ENCODE measurements around the gene HSF2BP. TPM values are rescaled to one million over a fixed set of nuclear protein-coding genes. Genes with fewer than 3 reads are reported as not detected.
"Not testable (repeated sequence)": the region's sequence is repeated elsewhere in the genome, so short reads cannot be mapped to it uniquely, and the experiment has no call there.

The HSF2BP gene
- polyA plus RNA-seq, 1 donor, result 3.0 TPM

DNA sequence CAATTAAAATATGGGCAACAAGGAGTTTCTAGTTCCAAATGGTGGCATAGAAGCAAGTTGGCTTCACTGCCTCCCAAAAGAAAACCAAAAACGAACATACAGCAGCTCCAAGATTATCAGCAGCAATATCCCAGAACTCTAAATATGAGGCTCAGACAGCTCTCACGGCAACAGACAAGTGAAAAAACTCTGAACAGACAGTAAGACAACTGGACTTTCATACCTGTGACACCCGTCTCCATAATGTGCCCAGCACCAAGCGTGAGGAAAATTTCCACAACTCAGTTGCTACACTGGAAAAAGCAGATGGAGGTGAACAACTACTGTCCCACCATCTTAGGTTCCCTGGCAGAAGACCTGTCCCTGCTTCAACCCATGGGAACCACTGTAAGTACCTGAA, 39.9 kb downstream of the HSF2BP start:
- DNase-seq, result no peak

DNA sequence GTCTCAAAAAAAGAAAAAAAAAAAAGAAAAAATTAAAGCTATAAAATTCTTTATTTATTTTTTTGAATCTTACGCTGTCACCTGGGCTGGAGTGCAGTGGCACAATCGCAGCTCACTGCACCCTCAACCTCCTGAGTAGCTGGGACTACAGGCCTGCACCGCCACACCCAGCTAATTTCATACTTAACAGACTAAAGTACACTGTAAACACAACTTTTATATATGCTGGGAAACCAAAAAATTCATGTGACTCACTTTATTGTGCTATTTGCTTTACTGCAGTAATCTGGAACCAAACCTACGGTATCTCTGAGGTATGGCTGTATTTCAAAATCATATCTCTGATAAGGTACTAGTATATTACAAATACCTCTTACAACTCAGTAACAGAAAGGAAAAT, 40.3 kb downstream of the HSF2BP start:
- no peak for DNase-seq

DNA sequence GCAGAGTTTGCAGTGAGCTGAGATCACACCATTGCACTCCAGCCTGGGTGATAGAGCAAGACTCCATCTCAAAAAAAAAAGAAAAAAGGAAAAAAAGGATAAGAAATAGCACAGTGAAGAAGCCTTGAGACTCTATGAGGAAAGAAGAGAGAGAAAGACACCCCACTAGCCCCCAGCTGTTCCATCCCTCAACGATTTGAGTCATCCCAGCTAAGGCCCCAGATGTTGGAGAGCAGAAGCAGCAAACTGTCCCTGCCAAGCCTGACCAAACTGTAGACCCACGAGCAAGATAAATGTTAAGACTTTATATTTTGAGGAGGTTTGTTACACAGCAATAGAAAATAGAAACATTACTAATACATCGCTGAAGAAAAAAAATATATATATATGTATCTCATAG, 42.4 kb downstream of the HSF2BP start:
- not testable (repeated sequence) for DNase-seq

- no peak for DNase-seq
These were observed 44.4 kb downstream of the HSF2BP start for GRCh38 chr21:43614839-43615238.

DNA sequence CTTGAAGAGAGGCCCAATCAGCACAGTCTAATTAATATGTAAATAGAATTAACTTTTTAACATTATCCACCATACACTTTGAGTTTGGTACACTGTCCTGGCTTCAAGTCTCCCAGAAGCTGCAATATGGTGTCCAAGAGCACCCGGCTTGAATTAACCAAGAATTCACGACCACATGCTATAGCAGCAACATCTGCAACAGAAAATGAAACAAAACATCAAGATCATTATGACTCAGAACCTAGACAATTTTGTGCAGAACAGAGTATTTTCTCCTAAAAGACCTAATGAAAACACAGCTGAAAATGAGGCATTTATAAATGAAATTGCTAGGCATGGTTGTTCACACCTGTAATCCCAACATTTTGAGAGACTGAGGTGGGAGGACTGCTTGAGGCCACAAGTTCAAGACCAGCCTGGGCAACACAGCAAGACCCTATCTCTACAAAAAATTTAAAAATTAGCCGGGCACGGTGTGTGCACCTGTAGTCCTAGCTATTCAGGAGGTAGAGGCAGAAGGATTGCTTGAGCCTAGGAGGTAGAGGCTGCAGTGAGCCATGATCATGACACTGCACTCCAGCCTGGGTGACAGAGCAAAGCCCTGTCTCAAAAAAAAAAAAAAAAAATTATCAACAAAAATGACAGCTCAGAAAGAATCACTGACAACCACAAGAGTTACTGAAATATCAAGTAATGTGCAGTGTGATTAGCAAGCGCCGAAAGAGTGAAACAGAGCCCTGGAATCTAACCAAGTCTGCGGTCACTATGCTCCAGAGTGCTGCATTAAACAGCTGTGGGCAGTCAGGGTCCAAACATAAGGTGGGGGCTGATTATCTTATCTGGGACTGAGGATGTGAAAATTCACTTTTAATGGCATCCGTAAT, 45.3 kb downstream of the HSF2BP start:
- DNase-seq, result no peak

DNA sequence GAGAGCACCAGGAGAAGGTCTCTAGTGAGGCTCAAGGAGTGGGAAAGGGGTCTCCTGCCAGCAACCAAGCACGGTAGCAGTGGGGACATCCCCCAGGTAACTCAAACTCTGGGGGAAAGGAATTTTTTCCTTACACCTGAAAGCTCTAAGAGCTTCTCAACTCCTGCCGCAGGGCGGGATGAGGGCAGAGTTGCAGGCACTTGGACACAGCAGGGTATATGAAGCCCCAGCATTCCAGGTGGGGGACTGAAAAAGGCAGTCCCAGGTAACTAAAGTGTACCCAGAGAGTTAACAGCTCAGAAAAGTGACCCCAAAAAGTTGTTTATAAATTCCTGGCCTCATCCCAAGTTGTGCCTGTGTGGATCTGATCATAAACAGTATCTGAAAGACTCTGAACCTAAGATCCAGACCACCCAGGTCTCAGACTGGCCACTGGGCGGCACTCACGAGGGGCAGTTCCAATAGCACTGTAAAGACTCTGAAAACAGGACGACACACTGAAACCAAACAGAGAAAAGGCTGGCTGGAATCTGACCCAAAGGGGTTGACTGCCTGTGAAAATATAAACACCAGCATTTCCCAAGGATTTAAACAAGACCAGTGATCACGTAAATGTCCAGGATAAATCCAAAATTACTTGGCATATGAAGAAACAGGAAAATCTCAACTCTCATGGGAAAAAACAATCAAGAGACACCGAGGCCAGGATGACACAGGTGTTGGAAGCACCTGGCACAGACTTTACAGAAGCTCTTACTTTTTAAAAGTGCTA, 47.5 kb downstream of the HSF2BP start:
- peak; percentile 60 for DNase-seq

GRCh38 chr21:43609501-43610340, 49.6 kb downstream of the HSF2BP start:
- DNase-seq, result no peak

- no peak for DNase-seq
These were observed 50.6 kb downstream of the HSF2BP start for GRCh38 chr21:43608664-43609063.

DNA sequence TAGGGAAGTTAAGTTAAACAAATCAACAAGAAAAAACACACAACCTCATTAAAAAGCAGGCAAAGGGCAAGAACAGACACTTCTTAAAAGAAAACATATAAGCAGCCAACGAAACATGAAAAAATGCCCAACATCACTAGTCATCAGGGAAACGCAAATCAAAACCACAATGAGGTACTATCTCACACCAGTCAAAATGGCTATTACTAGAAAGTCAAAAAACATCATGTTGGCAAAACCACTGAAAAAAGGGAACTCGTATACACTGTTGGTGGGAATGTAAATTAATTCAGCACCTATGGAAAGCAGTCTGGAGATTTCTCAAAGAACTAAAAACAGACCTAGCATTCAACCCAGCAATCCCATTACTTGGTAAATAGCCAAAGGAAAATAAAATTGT, 51.1 kb downstream of the HSF2BP start:
- no peak for DNase-seq

GRCh38 chr21:43605320-43606215, 53.7 kb downstream of the HSF2BP start:
- DNase-seq, result no peak

DNA sequence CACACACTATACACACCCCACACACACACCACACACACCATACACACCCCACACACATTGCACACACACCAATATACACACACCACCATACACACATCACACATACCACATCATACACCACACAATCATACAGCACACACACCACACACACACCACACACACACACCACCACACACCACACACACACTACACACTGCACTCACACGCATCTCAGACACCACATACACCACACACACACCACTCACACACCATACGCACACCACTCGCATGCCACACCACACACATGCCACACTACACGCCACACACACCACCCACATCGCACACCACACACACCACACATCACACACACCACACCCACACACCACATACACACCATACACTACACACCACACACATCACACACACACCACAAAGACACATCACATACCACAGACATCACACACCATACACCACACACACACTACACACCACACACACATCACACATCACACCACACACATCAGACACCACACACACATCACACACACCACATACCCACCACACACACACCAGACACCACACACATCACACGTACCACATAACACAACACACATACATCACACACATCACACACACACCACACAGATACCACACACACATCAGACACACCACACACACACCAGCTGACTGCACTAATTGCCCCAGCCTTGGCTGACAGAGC, 54.6 kb downstream of the HSF2BP start:
- DNase-seq, result no peak

GRCh38 chr21:43603641-43604504, 55.4 kb downstream of the HSF2BP start:
- DNase-seq, result no peak

- DNase-seq, result no peak
These were observed 56.1 kb downstream of the HSF2BP start for GRCh38 chr21:43603233-43603626.

DNA sequence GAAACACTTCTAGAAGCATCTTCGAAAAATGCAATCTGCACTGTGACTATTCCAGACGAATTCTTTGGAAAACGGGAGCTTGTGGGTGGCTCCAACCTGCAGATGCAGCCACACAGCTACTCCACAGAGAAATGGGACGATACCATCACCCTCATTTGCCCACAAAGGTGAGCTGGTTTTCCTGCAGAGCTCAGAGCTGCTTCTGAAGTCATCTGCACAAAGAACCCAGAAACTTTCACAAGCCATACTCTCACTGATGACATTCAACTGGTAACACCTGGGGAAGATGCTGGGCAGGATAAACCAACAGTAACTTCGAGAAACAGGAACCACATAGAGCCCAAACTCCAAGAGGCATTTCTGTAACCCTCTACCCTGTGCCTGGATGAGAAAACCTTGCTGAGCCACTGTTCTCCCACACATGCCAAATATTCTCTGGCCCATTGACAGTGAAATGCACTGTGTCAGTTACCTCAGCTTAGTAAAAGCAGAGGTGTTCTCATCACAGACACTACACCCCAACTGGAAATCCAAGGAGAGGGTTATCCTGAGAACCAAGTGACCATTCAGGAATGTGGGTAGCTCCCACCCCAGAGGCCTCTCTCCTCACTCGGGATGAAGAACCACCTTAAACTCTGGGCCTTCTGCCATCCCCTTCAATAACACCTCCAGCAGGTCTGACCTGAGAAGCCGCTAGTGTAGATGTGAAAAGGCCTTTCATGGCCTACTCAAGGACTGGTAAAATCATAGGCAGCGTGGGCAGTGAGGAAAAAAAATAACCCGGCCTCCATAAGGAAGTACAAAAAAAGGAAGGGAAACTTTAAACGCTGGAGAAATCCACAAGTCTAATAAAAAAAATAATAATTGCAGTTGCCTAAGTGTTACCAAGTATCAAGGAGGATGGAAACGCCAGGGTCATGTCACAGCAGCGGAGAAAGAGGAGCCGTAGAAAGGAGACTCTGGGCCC, 56.7 kb downstream of the HSF2BP start:
- no peak for DNase-seq

- DNase-seq, result no peak
These were observed 58.5 kb downstream of the HSF2BP start for GRCh38 chr21:43600642-43601402.

DNA sequence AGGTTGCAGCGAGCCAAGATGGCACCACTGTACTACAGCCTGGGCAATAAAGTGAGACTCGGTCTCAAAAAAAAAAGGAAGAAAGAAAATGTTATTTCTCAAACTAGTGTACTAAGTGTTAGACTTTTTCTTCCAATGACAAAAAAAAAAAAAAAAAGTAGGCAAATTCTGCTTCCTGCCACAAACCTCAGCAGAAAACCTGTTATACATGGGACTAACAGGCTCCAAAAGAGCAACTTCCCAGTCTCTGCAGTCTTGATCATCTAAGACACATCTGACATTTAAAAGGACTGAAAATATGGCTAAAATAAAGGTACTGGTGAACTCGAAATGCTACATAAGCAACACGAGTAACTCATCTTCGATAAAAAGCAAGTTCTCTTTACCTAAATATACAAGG, 59.6 kb downstream of the HSF2BP start:
- DNase-seq, result no peak

DNA sequence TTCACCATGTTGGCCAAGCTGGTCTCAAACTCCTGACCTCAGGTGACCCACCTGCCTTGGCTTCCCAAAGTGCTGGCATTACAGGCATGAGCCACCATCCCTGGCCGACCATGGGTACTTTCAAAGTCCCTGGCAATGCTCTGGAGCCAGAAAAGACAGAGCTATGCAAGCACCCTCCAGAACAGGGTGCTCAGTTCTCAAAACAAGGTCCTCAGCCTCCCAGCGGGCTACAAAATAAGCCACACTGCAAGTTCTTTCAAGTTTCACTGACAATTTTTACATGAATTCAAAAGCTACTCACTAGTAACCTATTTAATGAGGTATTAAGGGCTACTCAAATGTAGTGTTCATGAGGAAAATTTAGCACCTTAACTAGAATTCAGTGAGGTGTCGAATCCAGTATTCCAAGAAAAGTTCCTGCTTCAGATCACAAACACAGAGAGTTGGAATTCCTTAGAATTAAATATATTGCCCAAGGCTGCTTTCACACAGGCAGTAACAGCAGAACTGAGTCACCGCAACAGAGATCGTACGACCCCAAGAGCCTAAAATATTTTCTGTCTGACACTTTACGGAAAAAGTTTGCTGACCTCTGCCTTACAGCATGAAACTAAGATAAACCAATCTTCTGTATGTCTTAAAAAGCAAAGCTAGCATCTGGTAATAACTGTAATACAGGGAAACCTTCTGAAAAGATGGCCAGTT, 60.7 kb downstream of the HSF2BP start:
- no peak for DNase-seq
